ENCODE measurements around the gene ANK2.

- TF ChIP-seq EZH2 (IDR thresholded peaks at IDR 0.05; ENCODE audit: insufficient read depth, poor library complexity, severe bottlenecking) (no peak), EZH2phosphoT487 (IDR thresholded peaks at IDR 0.05; ENCODE audit: insufficient read depth, low read depth) (no peak)
Measured at GRCh38 chr4:113330200-113330599, 280.7 kb downstream of the ANK2 start.

All from GM23248 (cell line).